HEK293 (cell line): ENCODE results near the gene NPAS2.

Experiments
- CTCF ChIA-PET: fragments of 350-600 bp; formaldehyde crosslinking; extraction: SDS; loops from one replicate; lab custom pipeline; 2021; ENCODE audit warnings: antibody characterized with exemption; lab: Yijun Ruan, JAX
- POLR2A ChIA-PET: fragments of 300-600 bp; formaldehyde crosslinking; extraction: SDS; loops from one replicate; lab custom pipeline; 2020; ENCODE audit warnings: antibody characterized with exemption, inconsistent platforms; lab: Yijun Ruan, JAX
- H3K27ac ChIP-seq: fragments of 200-500 bp; sonication (Bioruptor generic); 2 replicates; pipeline ENCODE4 v1.5.1; 2014; ENCODE audit warnings: low read depth, low read length, control low read depth, inconsistent platforms; ENCODE audit errors: extremely low read depth
- H3K36me3 ChIP-seq, 2 experiments: fragments of 200-500 bp in 1 of 2; sonication (Bioruptor generic) in 1 of 2; 1 replicate in 1 of 2; 2 replicates in 1 of 2; pipeline ENCODE4 v1.5.1; 2014 to 2017; ENCODE audit warnings: inconsistent platforms in 2 of 2, low read length in 2 of 2; ENCODE audit not compliant: control insufficient read depth in 2 of 2, insufficient read depth in 1 of 2
- H3K4me1 ChIP-seq: fragments of 200-500 bp; sonication (Bioruptor generic); 2 replicates; pipeline ENCODE4 v1.5.1; 2014; ENCODE audit warnings: mild to moderate bottlenecking, low read length, inconsistent platforms; ENCODE audit not compliant: control insufficient read depth, insufficient read depth
- H3K4me3 ChIP-seq: 2 replicates; pipeline ENCODE4 v1.5.1; 2011; ENCODE audit warnings: low read depth, mild to moderate bottlenecking, control low read depth, low read length, moderate library complexity
- H3K9me3 ChIP-seq: fragments of 200-500 bp; sonication (Bioruptor generic); 2 replicates; pipeline ENCODE4 v1.5.1; 2014; ENCODE audit warnings: low read depth, low read length, inconsistent platforms; ENCODE audit not compliant: control insufficient read depth, insufficient read depth
- GLI2 ChIP-seq: fragments of 450-650 bp; formaldehyde crosslinking; IDR thresholded peaks from 2 replicates; pipeline ENCODE4; 2017; ENCODE audit warnings: missing biosample characterization, missing genetic modification characterization, low read depth, borderline replicate concordance
- GLI4 ChIP-seq: fragments of 450-650 bp; formaldehyde crosslinking; IDR thresholded peaks from 2 replicates; pipeline ENCODE4 v1.5.1; 2016; ENCODE audit warnings: missing biosample characterization, missing genetic modification characterization
- GLIS1 ChIP-seq: fragments of 450-650 bp; formaldehyde crosslinking; IDR thresholded peaks from 2 replicates; pipeline ENCODE4 v1.5.1; 2016; ENCODE audit warnings: missing biosample characterization, missing genetic modification characterization
- KLF10 ChIP-seq: fragments of 450-650 bp; IDR thresholded peaks from 2 replicates; pipeline ENCODE4 v1.5.1; 2018; ENCODE audit warnings: missing biosample characterization, mild to moderate bottlenecking, missing genetic modification characterization
- RBAK ChIP-seq: fragments of 450-650 bp; formaldehyde crosslinking; IDR thresholded peaks from 2 replicates; pipeline ENCODE4 v1.5.1; 2016; ENCODE audit warnings: missing biosample characterization, missing genetic modification characterization
- REPIN1 ChIP-seq: fragments of 450-650 bp; formaldehyde crosslinking; IDR thresholded peaks from 2 replicates; pipeline ENCODE4 v1.5.1; 2017; ENCODE audit warnings: missing biosample characterization, missing genetic modification characterization, low read depth
- TRIM28 ChIP-seq: IDR thresholded peaks from 2 replicates; pipeline ENCODE4 v1.6.1; 2011; ENCODE audit warnings: low read length, control low read depth, borderline replicate concordance
- ZBTB21 ChIP-seq: fragments of 450-650 bp; formaldehyde crosslinking; IDR thresholded peaks from 2 replicates; pipeline ENCODE4 v1.5.1; 2017; ENCODE audit warnings: missing biosample characterization, missing genetic modification characterization
- ZNF138 ChIP-seq: fragments of 450-650 bp; formaldehyde crosslinking; IDR thresholded peaks from 2 replicates; pipeline ENCODE4 v1.5.1; 2016; ENCODE audit warnings: missing biosample characterization, missing genetic modification characterization, borderline replicate concordance
- ZNF140 ChIP-seq: fragments of 450-650 bp; formaldehyde crosslinking; IDR thresholded peaks from 2 replicates; pipeline ENCODE4 v1.5.1; 2016; ENCODE audit warnings: missing biosample characterization, missing genetic modification characterization
- ZNF223 ChIP-seq: fragments of 450-650 bp; formaldehyde crosslinking; IDR thresholded peaks from 2 replicates; pipeline ENCODE4 v1.5.1; 2016; ENCODE audit warnings: missing biosample characterization, missing genetic modification characterization
- ZNF266 ChIP-seq: fragments of 450-650 bp; formaldehyde crosslinking; IDR thresholded peaks from 2 replicates; pipeline ENCODE4 v1.5.1; 2016; ENCODE audit warnings: missing biosample characterization, missing genetic modification characterization, low read depth
- ZNF280C ChIP-seq: fragments of 450-650 bp; formaldehyde crosslinking; IDR thresholded peaks from 2 replicates; pipeline ENCODE4 v1.5.1; 2016; ENCODE audit warnings: missing biosample characterization, missing genetic modification characterization
- ZNF324 ChIP-seq: fragments of 450-650 bp; formaldehyde crosslinking; IDR thresholded peaks from 2 replicates; pipeline ENCODE4 v1.5.1; 2016; ENCODE audit warnings: missing biosample characterization, missing genetic modification characterization
- ZNF354C ChIP-seq: fragments of 450-650 bp; formaldehyde crosslinking; IDR thresholded peaks from 2 replicates; pipeline ENCODE4 v1.5.1; 2016; ENCODE audit warnings: missing biosample characterization, missing genetic modification characterization, low read depth, borderline replicate concordance
- ZNF433 ChIP-seq: fragments of 450-650 bp; formaldehyde crosslinking; IDR thresholded peaks from 2 replicates; pipeline ENCODE4 v1.5.1; 2016; ENCODE audit warnings: missing biosample characterization, missing genetic modification characterization, low read depth
- ZNF501 ChIP-seq: fragments of 450-650 bp; formaldehyde crosslinking; IDR thresholded peaks from 2 replicates; pipeline ENCODE4 v1.5.1; 2016; ENCODE audit warnings: missing biosample characterization, missing genetic modification characterization
- ZNF530 ChIP-seq: fragments of 450-650 bp; formaldehyde crosslinking; IDR thresholded peaks from 2 replicates; pipeline ENCODE4 v1.5.1; 2016; ENCODE audit warnings: low read depth, missing biosample characterization, missing genetic modification characterization
- ZNF561 ChIP-seq: fragments of 450-650 bp; IDR thresholded peaks from 2 replicates; pipeline ENCODE4 v1.5.1; 2018; ENCODE audit warnings: missing biosample characterization, missing genetic modification characterization, borderline replicate concordance
- ZNF629 ChIP-seq: fragments of 450-650 bp; formaldehyde crosslinking; IDR thresholded peaks from 2 replicates; pipeline ENCODE4 v1.5.1; 2017; ENCODE audit warnings: missing biosample characterization, missing genetic modification characterization
- ZNF658 ChIP-seq: fragments of 450-650 bp; formaldehyde crosslinking; IDR thresholded peaks from 2 replicates; pipeline ENCODE4; 2016; ENCODE audit warnings: missing biosample characterization, missing genetic modification characterization
- ZNF664 ChIP-seq: fragments of 450-650 bp; formaldehyde crosslinking; IDR thresholded peaks from 2 replicates; pipeline ENCODE4 v1.5.1; 2016; ENCODE audit warnings: missing biosample characterization, missing genetic modification characterization
- ZXDB ChIP-seq: fragments of 450-650 bp; formaldehyde crosslinking; IDR thresholded peaks from 2 replicates; pipeline ENCODE4 v1.5.1; 2016; ENCODE audit warnings: missing biosample characterization, missing genetic modification characterization
- TF ChIP-seq, protein P1 (sequence below): fragments of 450-650 bp; formaldehyde crosslinking; IDR thresholded peaks from 2 replicates; pipeline ENCODE4 v1.5.1; 2017; ENCODE audit warnings: missing biosample characterization, missing genetic modification characterization
- TF ChIP-seq, protein P2 (sequence below): fragments of 450-650 bp; formaldehyde crosslinking; optimal IDR thresholded peaks from 2 replicates; pipeline ENCODE3; 2016; ENCODE audit warnings: missing biosample characterization, mild to moderate bottlenecking, missing genetic modification characterization
- TF ChIP-seq, protein P3 (sequence below): fragments of 450-650 bp; formaldehyde crosslinking; IDR thresholded peaks from 2 replicates; pipeline ENCODE4 v1.5.1; 2017; ENCODE audit warnings: missing biosample characterization, mild to moderate bottlenecking, missing genetic modification characterization, moderate library complexity
- TF ChIP-seq, protein P4 (sequence below): fragments of 450-650 bp; formaldehyde crosslinking; IDR thresholded peaks from 2 replicates; pipeline ENCODE4 v1.5.1; 2017; ENCODE audit warnings: missing biosample characterization, missing genetic modification characterization

The NPAS2 gene

GRCh38 chr2:100814043-100814442, 5.9 kb upstream of the NPAS2 start:
- POLR2A ChIA-PET, result no interaction called here
- H3K4me1 ChIP-seq, result no peaks in the 10 kb centered on the region; the same call in 1 of the 2 replicates
- no peak overlapping the region for H3K4me3 ChIP-seq
- H3K36me3 ChIP-seq, result no peaks in the 10 kb centered on the region
- no peak overlapping the region for H3K27ac ChIP-seq
- H3K9me3 ChIP-seq, result no peaks in the 10 kb centered on the region
- TF ChIP-seq ZNF223 (tag by site-specific recombination) (no peak), ZNF324 (tag by site-specific recombination) (no peak), ZNF354C (tag by site-specific recombination) (no peak), GLIS1 (tag by site-specific recombination) (no peak), ZBTB21 (tag by site-specific recombination) (no peak), GLI2 (tag by site-specific recombination) (no peak), TRIM28 (no peak), ZNF658 (tag by site-specific recombination) (no peak), ZNF629 (tag by site-specific recombination) (no peak), ZNF280C (tag by site-specific recombination) (no peak), ZNF138 (tag by site-specific recombination) (no peak), ZNF561 (tag by site-specific recombination) (no peak), REPIN1 (no peak), ZXDB (tag by site-specific recombination) (no peak)
- TF ChIP-seq, protein P1, sequence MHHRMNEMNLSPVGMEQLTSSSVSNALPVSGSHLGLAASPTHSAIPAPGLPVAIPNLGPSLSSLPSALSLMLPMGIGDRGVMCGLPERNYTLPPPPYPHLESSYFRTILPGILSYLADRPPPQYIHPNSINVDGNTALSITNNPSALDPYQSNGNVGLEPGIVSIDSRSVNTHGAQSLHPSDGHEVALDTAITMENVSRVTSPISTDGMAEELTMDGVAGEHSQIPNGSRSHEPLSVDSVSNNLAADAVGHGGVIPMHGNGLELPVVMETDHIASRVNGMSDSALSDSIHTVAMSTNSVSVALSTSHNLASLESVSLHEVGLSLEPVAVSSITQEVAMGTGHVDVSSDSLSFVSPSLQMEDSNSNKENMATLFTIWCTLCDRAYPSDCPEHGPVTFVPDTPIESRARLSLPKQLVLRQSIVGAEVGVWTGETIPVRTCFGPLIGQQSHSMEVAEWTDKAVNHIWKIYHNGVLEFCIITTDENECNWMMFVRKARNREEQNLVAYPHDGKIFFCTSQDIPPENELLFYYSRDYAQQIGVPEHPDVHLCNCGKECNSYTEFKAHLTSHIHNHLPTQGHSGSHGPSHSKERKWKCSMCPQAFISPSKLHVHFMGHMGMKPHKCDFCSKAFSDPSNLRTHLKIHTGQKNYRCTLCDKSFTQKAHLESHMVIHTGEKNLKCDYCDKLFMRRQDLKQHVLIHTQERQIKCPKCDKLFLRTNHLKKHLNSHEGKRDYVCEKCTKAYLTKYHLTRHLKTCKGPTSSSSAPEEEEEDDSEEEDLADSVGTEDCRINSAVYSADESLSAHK (tag by site-specific recombination), result no peak
- TF ChIP-seq, protein P2, sequence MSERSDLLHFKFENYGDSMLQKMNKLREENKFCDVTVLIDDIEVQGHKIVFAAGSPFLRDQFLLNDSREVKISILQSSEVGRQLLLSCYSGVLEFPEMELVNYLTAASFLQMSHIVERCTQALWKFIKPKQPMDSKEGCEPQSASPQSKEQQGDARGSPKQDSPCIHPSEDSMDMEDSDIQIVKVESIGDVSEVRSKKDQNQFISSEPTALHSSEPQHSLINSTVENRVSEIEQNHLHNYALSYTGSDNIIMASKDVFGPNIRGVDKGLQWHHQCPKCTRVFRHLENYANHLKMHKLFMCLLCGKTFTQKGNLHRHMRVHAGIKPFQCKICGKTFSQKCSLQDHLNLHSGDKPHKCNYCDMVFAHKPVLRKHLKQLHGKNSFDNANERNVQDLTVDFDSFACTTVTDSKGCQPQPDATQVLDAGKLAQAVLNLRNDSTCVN, result no peak
- TF ChIP-seq, protein P3, sequence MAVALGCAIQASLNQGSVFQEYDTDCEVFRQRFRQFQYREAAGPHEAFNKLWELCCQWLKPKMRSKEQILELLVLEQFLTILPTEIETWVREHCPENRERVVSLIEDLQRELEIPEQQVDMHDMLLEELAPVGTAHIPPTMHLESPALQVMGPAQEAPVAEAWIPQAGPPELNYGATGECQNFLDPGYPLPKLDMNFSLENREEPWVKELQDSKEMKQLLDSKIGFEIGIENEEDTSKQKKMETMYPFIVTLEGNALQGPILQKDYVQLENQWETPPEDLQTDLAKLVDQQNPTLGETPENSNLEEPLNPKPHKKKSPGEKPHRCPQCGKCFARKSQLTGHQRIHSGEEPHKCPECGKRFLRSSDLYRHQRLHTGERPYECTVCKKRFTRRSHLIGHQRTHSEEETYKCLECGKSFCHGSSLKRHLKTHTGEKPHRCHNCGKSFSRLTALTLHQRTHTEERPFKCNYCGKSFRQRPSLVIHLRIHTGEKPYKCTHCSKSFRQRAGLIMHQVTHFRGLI, result no peak
- CTCF ChIA-PET, result interaction anchor here (0.7 to 0.9 kb wide), 2 partner anchors 9 to 80 kb away, joined by 3 to 8 read pairs; no protein-coding TSS in a partner anchor

GRCh38 chr2:100814453-100814852, 5.5 kb upstream of the NPAS2 start:
- H3K27ac ChIP-seq, result no peak overlapping the region
- TF ChIP-seq ZNF530 (tag by site-specific recombination), result no peak
- TF ChIP-seq RBAK (tag by site-specific recombination), result no peak
- no peak for TF ChIP-seq ZXDB (tag by site-specific recombination)
- TF ChIP-seq ZNF433 (tag by site-specific recombination), result no peak
- TF ChIP-seq, protein P4, sequence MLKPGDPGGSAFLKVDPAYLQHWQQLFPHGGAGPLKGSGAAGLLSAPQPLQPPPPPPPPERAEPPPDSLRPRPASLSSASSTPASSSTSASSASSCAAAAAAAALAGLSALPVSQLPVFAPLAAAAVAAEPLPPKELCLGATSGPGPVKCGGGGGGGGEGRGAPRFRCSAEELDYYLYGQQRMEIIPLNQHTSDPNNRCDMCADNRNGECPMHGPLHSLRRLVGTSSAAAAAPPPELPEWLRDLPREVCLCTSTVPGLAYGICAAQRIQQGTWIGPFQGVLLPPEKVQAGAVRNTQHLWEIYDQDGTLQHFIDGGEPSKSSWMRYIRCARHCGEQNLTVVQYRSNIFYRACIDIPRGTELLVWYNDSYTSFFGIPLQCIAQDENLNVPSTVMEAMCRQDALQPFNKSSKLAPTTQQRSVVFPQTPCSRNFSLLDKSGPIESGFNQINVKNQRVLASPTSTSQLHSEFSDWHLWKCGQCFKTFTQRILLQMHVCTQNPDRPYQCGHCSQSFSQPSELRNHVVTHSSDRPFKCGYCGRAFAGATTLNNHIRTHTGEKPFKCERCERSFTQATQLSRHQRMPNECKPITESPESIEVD, result no peak
- TF ChIP-seq GLI4 (tag by site-specific recombination), result no peak
- no peak for TF ChIP-seq ZNF140 (tag by site-specific recombination)
- TF ChIP-seq KLF10 (tag by site-specific recombination), result no peak
- TF ChIP-seq ZNF266, result no peak
- no peak for TF ChIP-seq ZNF501
- TF ChIP-seq ZNF664, result no peak
- CTCF ChIA-PET, result interaction anchor here (0.7 to 0.9 kb wide), 2 partner anchors 9 to 81 kb away, joined by 3 to 8 read pairs; no protein-coding TSS in a partner anchor

More at GRCh38 chr2:100814453-100814852, 5.5 kb upstream of the NPAS2 start:
- POLR2A ChIA-PET, result no interaction called here
- H3K4me1 ChIP-seq, result no peaks in the 10 kb centered on the region; the same call in 1 of the 2 replicates
- H3K4me3 ChIP-seq, result no peak overlapping the region
- no peaks in the 10 kb centered on the region for H3K36me3 ChIP-seq
- H3K9me3 ChIP-seq, result no peaks in the 10 kb centered on the region
